DND-41 (cell line): ENCODE measurements around the gene TNIP3.

ENCODE experiments used
- EZH2 ChIP-seq: IDR thresholded peaks from 3 replicates; pipeline ENCODE4 v1.6.1; 2012; ENCODE audit warnings: borderline replicate concordance, low read depth, mild to moderate bottlenecking, moderate library complexity, low read length, inconsistent platforms; ENCODE audit not compliant: severe bottlenecking
- TF ChIP-seq, protein P1 (sequence below): IDR thresholded peaks from 2 replicates; pipeline ENCODE4 v1.5.1; 2012; ENCODE audit warnings: borderline replicate concordance, low read length, moderate library complexity, mild to moderate bottlenecking; ENCODE audit not compliant: poor library complexity, severe bottlenecking; ENCODE audit errors: extremely low read depth

- TF ChIP-seq EZH2: no peak
- TF ChIP-seq, protein P1, sequence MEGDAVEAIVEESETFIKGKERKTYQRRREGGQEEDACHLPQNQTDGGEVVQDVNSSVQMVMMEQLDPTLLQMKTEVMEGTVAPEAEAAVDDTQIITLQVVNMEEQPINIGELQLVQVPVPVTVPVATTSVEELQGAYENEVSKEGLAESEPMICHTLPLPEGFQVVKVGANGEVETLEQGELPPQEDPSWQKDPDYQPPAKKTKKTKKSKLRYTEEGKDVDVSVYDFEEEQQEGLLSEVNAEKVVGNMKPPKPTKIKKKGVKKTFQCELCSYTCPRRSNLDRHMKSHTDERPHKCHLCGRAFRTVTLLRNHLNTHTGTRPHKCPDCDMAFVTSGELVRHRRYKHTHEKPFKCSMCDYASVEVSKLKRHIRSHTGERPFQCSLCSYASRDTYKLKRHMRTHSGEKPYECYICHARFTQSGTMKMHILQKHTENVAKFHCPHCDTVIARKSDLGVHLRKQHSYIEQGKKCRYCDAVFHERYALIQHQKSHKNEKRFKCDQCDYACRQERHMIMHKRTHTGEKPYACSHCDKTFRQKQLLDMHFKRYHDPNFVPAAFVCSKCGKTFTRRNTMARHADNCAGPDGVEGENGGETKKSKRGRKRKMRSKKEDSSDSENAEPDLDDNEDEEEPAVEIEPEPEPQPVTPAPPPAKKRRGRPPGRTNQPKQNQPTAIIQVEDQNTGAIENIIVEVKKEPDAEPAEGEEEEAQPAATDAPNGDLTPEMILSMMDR: no peak
Measured at GRCh38 chr4:121146530-121146929, 17.6 kb downstream of the TNIP3 start.
